GM12875 (cell line): ENCODE data around the gene KRTAP9-2.
"Not testable (repeated sequence)": the region's sequence is repeated elsewhere in the genome, so short reads cannot be mapped to it uniquely, and the experiment has no call there.

ENCODE experiments used
- H3K4me3 ChIP-seq: one replicate; pipeline ENCODE4 v1.5.1; 2011; ENCODE audit warnings: low read depth, low read length, control low read depth
- TF ChIP-seq, protein P1 (sequence below): IDR thresholded peaks from 2 replicates; pipeline ENCODE4 v1.5.1; 2011; ENCODE audit warnings: low read depth, mild to moderate bottlenecking, control low read depth, inconsistent platforms, low read length, moderate library complexity, borderline replicate concordance; ENCODE audit not compliant: insufficient read depth

Gene KRTAP9-2

DNA sequence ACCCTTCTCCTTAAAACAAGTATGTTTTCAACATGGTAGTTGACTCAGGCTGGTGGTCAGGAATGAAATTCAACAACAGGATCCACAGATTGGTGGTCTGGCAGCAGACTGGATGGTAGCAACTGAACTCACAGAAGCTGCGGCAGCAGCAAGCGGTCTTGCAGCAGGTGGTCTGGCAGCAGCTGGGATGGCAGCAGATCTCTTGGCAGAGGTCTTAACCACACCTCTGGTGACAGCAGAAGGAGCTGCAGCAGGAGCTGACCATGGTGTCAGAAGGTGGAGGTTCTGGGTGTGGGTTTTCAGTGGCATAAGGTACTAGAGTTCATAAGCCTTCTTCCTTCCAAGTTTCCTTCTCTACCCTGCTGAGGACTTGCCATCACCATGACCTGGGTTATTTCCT is 39.6 kb upstream of the KRTAP9-2 start:
- TF ChIP-seq, protein P1, sequence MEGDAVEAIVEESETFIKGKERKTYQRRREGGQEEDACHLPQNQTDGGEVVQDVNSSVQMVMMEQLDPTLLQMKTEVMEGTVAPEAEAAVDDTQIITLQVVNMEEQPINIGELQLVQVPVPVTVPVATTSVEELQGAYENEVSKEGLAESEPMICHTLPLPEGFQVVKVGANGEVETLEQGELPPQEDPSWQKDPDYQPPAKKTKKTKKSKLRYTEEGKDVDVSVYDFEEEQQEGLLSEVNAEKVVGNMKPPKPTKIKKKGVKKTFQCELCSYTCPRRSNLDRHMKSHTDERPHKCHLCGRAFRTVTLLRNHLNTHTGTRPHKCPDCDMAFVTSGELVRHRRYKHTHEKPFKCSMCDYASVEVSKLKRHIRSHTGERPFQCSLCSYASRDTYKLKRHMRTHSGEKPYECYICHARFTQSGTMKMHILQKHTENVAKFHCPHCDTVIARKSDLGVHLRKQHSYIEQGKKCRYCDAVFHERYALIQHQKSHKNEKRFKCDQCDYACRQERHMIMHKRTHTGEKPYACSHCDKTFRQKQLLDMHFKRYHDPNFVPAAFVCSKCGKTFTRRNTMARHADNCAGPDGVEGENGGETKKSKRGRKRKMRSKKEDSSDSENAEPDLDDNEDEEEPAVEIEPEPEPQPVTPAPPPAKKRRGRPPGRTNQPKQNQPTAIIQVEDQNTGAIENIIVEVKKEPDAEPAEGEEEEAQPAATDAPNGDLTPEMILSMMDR = no peak
- no peak overlapping the region for H3K4me3 ChIP-seq

DNA sequence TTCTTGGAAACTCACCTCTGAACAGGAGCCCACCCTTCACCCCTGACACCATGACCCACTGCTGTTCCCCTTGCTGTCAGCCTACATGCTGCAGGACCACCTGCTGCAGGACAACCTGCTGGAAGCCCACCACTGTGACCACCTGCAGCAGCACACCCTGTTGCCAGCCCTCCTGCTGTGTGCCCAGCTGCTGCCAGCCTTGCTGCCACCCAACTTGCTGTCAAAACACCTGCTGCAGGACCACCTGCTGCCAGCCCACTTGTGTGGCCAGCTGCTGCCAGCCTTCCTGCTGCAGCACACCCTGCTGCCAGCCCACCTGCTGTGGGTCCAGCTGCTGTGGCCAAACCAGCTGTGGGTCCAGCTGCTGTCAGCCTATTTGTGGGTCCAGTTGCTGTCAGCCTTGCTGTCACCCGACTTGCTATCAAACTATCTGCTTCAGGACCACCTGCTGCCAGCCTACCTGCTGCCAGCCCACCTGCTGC is 36.6 kb upstream of the KRTAP9-2 start, which contains the start of gene KRTAP9-1:
TSS of gene KRTAP9-1 (plus strand) at position 51 of the 482 bp plus-strand sequence. CDS start at position 51, 0 bp downstream.
- not testable (repeated sequence) for H3K4me3 ChIP-seq

- H3K4me3 ChIP-seq = no peak overlapping the region
- TF ChIP-seq, protein P1 = no peak
Observed at GRCh38 chr17:41190328-41190727, 36.1 kb upstream of the KRTAP9-2 start.

DNA sequence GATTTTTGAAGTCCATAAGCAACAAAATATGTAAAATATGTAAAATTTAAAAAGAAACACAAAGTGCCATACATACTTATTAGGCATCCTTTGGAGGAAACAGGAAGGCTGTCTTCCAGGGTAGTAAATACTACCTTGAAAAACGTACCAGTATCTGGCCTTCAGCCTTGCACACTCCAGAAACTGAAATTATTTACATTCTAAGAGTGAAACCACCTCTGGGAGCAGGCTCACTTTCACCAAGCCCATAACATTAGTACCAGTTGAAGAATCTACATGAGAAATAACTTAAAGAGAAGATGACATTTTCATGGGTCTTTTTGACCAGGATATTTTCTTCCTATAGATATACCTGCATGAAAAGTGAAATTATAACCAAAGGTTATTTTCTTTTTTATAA is 30.4 kb upstream of the KRTAP9-2 start:
- TF ChIP-seq, protein P1 = no peak
- H3K4me3 ChIP-seq = no peak overlapping the region

- TF ChIP-seq, protein P1 = no peak
- no peak overlapping the region for H3K4me3 ChIP-seq
Observed at GRCh38 chr17:41199421-41200078, 26.9 kb upstream of the KRTAP9-2 start.

GRCh38 chr17:41211845-41212466 is 14.5 kb upstream of the KRTAP9-2 start:
- H3K4me3 ChIP-seq = no peak overlapping the region
- TF ChIP-seq, protein P1 = no peak

GRCh38 chr17:41212524-41213169 is 13.8 kb upstream of the KRTAP9-2 start:
- TF ChIP-seq, protein P1 = no peak
- H3K4me3 ChIP-seq = no peak overlapping the region
